ENCODE data around the gene PLAGL2. TPM values are rescaled to one million over a fixed set of nuclear protein-coding genes. Genes with fewer than 3 reads are reported as not detected.

PLAGL2 gene
- polyA plus RNA-seq, 1 donor from 2014 or later, result 2.7 TPM

DNA sequence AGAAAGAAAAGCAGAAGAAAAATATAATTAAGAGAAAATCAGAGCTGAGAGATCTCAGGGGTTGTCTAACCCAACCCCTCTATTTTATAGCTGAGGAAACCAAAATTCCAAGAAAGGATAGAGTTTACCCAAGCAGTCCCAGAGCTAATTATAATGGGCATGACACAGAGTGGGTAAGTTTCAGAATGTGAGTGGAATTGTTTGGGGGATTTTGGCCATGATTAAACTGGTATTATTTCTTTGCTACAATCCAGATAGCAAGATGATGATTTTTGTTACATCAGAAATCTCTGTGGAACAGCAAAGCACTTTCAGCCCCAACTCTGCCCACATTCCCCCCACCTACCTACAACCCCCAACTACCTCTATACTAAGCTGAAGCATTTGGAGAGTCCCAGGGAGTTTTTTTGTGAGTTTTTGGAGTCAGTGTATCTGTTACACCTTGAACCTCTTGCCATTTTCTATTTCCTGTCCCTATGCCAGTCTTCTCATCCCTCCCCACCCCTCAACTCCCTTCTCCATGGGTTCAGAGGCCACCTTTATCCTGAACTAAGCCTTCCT is 24.9 kb upstream of the PLAGL2 start:
- Histone ChIP-seq H3K27me3 (ENCODE audit: insufficient read depth, low read depth, low read length) (no peaks in the 10 kb centered on the region), H3F3A (ENCODE audit: insufficient read depth, low read length, poor library complexity, severe bottlenecking) (no peaks in the 10 kb centered on the region), H3K27ac (ENCODE audit: low read length) (no peak overlapping the region), H4K20me1 (ENCODE audit: insufficient read depth) (no peaks in the 10 kb centered on the region), H3K79me2 (replicated peaks; ENCODE audit: insufficient read depth, low read length) (no peaks in the 10 kb centered on the region), H3K9me3 (ENCODE audit: low read length) (no peaks in the 10 kb centered on the region), H2AFZ (ENCODE audit: low read depth, low read length) (no peak overlapping the region), H3K9me2 (ENCODE audit: insufficient read depth, low read length) (no peaks in the 10 kb centered on the region), H3K4me3 (ENCODE audit: low read length) (no peak overlapping the region), H3K4me2 (ENCODE audit: low read length) (no peak overlapping the region), H3K9ac (ENCODE audit: low read length) (no peak overlapping the region), H3K36me3 (ENCODE audit: insufficient read depth, low read length) (peaks cover 23% of the 10 kb centered on the region)
- TF ChIP-seq POLR2AphosphoS5 (IDR thresholded peaks at IDR 0.05), result no peak
- no peak for TF ChIP-seq TAF1 (IDR thresholded peaks at IDR 0.05; ENCODE audit: low read depth)
- no peak for TF ChIP-seq MXI1 (conservative IDR thresholded peaks at IDR 0.05; ENCODE audit: poor library complexity, severe bottlenecking)
- no peak for TF ChIP-seq SMC3 (conservative IDR thresholded peaks at IDR 0.05; ENCODE audit: poor library complexity)
- TF ChIP-seq EZH2 (IDR thresholded peaks at IDR 0.05; ENCODE audit: borderline replicate concordance, insufficient read depth, low read length, poor library complexity, severe bottlenecking), result no peak
- no peak for TF ChIP-seq EP300 (conservative IDR thresholded peaks at IDR 0.05; ENCODE audit: poor library complexity, severe bottlenecking)
- TF ChIP-seq, protein P1, sequence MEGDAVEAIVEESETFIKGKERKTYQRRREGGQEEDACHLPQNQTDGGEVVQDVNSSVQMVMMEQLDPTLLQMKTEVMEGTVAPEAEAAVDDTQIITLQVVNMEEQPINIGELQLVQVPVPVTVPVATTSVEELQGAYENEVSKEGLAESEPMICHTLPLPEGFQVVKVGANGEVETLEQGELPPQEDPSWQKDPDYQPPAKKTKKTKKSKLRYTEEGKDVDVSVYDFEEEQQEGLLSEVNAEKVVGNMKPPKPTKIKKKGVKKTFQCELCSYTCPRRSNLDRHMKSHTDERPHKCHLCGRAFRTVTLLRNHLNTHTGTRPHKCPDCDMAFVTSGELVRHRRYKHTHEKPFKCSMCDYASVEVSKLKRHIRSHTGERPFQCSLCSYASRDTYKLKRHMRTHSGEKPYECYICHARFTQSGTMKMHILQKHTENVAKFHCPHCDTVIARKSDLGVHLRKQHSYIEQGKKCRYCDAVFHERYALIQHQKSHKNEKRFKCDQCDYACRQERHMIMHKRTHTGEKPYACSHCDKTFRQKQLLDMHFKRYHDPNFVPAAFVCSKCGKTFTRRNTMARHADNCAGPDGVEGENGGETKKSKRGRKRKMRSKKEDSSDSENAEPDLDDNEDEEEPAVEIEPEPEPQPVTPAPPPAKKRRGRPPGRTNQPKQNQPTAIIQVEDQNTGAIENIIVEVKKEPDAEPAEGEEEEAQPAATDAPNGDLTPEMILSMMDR (IDR thresholded peaks at IDR 0.05; ENCODE audit: poor library complexity, severe bottlenecking), result no peak
- TF ChIP-seq RAD21 (conservative IDR thresholded peaks at IDR 0.05), result no peak
- TF ChIP-seq, protein P2, sequence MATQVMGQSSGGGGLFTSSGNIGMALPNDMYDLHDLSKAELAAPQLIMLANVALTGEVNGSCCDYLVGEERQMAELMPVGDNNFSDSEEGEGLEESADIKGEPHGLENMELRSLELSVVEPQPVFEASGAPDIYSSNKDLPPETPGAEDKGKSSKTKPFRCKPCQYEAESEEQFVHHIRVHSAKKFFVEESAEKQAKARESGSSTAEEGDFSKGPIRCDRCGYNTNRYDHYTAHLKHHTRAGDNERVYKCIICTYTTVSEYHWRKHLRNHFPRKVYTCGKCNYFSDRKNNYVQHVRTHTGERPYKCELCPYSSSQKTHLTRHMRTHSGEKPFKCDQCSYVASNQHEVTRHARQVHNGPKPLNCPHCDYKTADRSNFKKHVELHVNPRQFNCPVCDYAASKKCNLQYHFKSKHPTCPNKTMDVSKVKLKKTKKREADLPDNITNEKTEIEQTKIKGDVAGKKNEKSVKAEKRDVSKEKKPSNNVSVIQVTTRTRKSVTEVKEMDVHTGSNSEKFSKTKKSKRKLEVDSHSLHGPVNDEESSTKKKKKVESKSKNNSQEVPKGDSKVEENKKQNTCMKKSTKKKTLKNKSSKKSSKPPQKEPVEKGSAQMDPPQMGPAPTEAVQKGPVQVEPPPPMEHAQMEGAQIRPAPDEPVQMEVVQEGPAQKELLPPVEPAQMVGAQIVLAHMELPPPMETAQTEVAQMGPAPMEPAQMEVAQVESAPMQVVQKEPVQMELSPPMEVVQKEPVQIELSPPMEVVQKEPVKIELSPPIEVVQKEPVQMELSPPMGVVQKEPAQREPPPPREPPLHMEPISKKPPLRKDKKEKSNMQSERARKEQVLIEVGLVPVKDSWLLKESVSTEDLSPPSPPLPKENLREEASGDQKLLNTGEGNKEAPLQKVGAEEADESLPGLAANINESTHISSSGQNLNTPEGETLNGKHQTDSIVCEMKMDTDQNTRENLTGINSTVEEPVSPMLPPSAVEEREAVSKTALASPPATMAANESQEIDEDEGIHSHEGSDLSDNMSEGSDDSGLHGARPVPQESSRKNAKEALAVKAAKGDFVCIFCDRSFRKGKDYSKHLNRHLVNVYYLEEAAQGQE (IDR thresholded peaks at IDR 0.05; ENCODE audit: borderline replicate concordance), result no peak

DNA sequence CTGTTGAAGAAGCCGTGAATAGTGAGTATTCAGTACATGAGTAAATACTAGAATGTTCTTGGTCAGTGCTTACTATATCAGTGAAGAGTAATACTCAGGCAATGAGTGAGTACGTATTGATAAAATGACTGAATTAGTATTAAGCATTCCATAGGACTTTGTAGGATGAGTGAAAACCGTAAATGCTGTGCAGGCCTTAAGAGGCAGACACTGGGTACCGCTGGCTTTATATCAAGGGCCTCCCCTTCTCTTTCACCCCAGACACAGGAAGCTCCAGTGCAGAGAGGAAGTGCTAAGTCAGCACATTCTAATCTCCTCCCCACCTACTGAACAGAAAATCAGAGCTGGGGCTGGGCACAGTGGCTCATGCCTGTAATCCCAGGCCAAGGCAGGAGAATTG is 24.3 kb upstream of the PLAGL2 start:
- H3K27ac ChIP-seq (ENCODE audit: low read length), result no peak overlapping the region
- no peaks in the 10 kb centered on the region for H3K9me3 ChIP-seq (ENCODE audit: low read length)
- no peaks in the 10 kb centered on the region for H4K20me1 ChIP-seq (ENCODE audit: insufficient read depth)
- no peaks in the 10 kb centered on the region for H3K79me2 ChIP-seq (replicated peaks; ENCODE audit: insufficient read depth, low read length)
- TF ChIP-seq EP300 (conservative IDR thresholded peaks at IDR 0.05; ENCODE audit: poor library complexity, severe bottlenecking), result no peak
- TF ChIP-seq, protein P1 (IDR thresholded peaks at IDR 0.05; ENCODE audit: poor library complexity, severe bottlenecking), result no peak
- TF ChIP-seq RAD21 (conservative IDR thresholded peaks at IDR 0.05), result no peak
- no peak for TF ChIP-seq SMC3 (conservative IDR thresholded peaks at IDR 0.05; ENCODE audit: poor library complexity)
- TF ChIP-seq POLR2AphosphoS5 (IDR thresholded peaks at IDR 0.05), result no peak
- no peak for TF ChIP-seq MXI1 (conservative IDR thresholded peaks at IDR 0.05; ENCODE audit: poor library complexity, severe bottlenecking)
- TF ChIP-seq EZH2 (IDR thresholded peaks at IDR 0.05; ENCODE audit: borderline replicate concordance, insufficient read depth, low read length, poor library complexity, severe bottlenecking), result no peak
- TF ChIP-seq, protein P2 (IDR thresholded peaks at IDR 0.05; ENCODE audit: borderline replicate concordance), result no peak
- no peaks in the 10 kb centered on the region for H3F3A ChIP-seq (ENCODE audit: insufficient read depth, low read length, poor library complexity, severe bottlenecking)
- H2AFZ ChIP-seq (ENCODE audit: low read depth, low read length), result no peak overlapping the region
- H3K4me3 ChIP-seq (ENCODE audit: low read length), result no peak overlapping the region
- peaks cover 23% of the 10 kb centered on the region for H3K36me3 ChIP-seq (ENCODE audit: insufficient read depth, low read length)
- no peak overlapping the region for H3K9ac ChIP-seq (ENCODE audit: low read length)
- H3K9me2 ChIP-seq (ENCODE audit: insufficient read depth, low read length), result no peaks in the 10 kb centered on the region
- no peaks in the 10 kb centered on the region for H3K27me3 ChIP-seq (ENCODE audit: insufficient read depth, low read depth, low read length)
- no peak overlapping the region for H3K4me2 ChIP-seq (ENCODE audit: low read length)

Data from neural cell (in vitro differentiated cells).